Measurements from ENCODE around the gene SSBP3.

- TF ChIP-seq CTCF (IDR thresholded peaks at IDR 0.05): no peak
- no peak for TF ChIP-seq POLR2A (IDR thresholded peaks at IDR 0.05)
Measured at GRCh38 chr1:54227091-54227602, 179.0 kb downstream of the SSBP3 start.
